Astrocyte of the hippocampus (primary cell): ENCODE measurements around the gene KMT2A.

Source experiments
- DNase-seq: peaks from one replicate; pipeline ENCODE4 v3.0.0; 2011; ENCODE audit warnings: low read depth, low spot score

Gene KMT2A

DNA sequence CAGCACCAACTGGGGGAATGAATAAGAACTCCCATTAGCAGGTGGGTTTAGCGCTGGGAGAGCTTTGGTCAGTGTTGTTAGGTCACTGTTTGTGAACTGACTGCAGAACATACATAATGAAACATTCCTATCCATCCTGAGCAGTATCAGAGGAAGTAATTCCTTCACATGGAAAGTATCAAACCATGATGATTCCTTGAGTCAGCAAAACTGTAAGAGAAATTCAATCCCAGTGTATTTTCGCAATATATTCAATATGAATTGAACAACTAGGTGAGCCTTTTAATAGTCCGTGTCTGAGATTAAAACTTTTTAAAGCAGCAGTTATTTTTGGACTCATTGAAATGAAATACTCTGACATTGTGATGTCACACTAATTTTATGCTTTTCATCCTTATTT is 48.1 kb downstream of the KMT2A start:
- DNase-seq: no peak

DNA sequence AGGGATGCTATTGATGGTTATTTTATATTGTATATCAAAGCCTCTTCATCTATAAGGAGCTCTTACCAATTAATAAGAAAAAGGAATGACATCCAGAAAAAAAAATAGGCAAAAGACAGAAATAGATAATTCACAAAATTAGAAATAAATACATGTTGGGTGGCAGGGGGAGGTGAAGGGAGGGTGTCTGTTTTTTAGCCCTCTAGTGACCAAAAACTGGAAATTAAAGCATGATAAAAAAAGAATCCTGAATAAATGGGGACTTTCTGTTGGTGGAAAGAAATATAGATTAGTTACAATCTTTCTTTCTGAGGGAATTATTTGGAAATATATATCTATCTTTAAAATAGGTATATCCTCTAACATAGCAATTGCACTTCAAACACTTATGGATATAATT is 49.0 kb downstream of the KMT2A start:
- no peak for DNase-seq

DNA sequence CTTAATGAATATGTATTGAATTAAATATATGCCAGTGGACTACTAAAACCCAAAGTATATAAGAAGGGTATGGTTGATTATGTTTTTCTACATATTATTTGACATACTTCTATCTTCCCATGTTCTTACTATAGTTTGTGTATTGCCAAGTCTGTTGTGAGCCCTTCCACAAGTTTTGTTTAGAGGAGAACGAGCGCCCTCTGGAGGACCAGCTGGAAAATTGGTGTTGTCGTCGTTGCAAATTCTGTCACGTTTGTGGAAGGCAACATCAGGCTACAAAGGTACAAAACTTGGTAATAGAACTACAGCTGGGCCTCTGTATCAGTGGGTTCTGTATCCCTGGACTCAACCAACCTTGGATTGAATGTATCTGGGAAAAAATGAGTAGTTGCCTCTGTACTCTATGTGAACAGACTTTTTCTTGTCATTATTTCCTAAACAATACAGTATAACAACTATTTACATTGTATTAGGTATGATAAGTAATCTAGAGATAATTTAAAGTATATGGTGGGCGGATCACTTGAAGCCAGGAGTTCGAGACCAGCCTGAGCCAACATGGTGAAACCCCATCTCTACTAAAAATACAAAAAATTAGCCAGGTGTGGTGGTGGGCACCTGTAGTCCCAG is 52.3 kb downstream of the KMT2A start:
- peak; percentile 86 for DNase-seq

DNA sequence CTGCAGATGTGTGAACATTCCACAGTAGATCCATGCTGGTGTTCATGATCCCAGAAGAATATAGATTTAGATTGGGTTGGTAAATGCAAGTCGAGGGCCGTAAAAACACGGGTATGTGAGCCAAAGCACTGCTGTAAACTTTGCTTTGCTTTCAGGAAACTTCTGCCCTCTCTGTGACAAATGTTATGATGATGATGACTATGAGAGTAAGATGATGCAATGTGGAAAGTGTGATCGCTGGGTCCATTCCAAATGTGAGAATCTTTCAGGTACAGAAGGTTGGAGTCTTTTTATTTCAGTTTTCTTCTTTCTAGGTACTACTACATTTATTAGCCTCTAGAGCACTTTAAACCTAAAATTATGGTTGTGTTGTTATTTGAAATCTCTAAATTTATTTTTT is 54.7 kb downstream of the KMT2A start:
- DNase-seq: no peak

DNA sequence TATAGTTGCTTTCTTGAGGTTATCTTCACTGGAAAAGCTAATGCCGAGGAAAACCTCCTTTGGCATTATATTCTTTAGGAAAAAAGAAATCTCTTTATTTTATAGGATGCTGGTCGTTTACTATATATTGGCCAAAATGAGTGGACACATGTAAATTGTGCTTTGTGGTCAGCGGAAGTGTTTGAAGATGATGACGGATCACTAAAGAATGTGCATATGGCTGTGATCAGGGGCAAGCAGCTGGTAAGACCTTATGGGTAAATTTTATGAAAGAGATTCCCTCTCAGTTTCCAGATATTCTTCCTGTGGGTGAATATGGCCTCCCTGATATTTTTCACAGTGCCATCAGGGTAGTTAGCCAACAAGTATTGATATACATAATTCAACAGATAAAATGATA is 61.5 kb downstream of the KMT2A start:
- peak; percentile 64 for DNase-seq

DNA sequence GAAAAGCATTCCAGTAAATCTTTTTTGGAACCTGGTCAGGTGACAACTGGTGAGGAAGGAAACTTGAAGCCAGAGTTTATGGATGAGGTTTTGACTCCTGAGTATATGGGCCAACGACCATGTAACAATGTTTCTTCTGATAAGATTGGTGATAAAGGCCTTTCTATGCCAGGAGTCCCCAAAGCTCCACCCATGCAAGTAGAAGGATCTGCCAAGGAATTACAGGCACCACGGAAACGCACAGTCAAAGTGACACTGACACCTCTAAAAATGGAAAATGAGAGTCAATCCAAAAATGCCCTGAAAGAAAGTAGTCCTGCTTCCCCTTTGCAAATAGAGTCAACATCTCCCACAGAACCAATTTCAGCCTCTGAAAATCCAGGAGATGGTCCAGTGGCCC is 66.9 kb downstream of the KMT2A start:
- DNase-seq: no peak

DNA sequence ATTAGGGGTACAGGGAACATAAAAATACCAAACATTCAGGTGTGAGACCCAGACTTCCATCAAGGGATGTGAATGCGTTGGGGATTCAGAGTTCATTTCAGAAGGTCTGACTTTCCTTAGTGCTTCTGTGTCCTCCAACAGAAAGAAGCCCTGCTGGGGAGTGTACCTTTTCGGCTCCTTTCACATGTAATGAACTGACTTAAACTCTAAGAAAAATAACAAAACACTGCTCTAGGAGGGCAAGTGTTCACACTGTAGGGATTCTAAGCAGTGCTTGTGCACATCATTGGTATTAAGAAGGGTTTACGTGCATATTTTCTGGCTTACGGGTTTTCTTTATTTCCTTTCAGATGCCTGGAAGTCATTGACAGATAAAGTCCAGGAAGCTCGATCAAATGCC is 75.3 kb downstream of the KMT2A start:
- no peak for DNase-seq

DNA sequence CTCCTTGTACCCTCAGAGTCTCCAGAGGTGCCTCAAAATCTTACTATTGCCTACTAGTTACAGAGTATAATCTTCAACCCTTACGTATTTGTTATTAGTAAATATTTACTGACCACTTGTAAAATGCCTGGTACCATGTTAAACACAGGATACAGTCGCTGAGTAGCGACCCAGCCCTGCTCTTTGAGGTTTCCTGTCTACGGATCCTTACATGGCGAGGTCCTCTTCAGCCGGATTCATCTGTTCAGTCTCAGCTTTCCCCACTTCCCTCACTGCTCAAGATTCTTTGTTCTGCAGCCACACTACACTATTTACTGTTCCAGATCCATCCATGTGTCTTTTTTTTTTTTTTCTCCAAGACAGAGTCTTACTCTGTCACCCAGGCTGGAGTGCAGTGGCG is 77.8 kb downstream of the KMT2A start:
- DNase-seq: no peak

DNA sequence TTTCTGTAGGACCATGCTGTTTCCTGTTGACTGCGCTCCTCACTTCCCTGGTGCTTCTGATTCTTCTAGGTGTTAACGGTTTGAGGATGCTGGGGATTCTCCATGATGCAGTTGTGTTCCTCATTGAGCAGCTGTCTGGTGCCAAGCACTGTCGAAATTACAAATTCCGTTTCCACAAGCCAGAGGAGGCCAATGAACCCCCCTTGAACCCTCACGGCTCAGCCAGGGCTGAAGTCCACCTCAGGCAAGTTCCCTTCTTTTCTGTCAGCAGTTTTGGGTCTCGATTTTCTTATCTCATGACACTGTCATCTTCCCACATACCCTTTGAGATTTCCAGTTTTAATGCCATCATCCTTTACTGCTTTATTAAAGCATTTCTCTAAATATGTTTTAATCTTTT is 83.3 kb downstream of the KMT2A start:
- DNase-seq: no peak

DNA sequence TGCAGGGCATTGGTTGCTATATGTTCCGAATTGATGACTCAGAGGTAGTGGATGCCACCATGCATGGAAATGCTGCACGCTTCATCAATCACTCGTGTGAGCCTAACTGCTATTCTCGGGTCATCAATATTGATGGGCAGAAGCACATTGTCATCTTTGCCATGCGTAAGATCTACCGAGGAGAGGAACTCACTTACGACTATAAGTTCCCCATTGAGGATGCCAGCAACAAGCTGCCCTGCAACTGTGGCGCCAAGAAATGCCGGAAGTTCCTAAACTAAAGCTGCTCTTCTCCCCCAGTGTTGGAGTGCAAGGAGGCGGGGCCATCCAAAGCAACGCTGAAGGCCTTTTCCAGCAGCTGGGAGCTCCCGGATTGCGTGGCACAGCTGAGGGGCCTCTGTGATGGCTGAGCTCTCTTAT is 85.6 kb downstream of the KMT2A start:
- DNase-seq: no peak

DNA sequence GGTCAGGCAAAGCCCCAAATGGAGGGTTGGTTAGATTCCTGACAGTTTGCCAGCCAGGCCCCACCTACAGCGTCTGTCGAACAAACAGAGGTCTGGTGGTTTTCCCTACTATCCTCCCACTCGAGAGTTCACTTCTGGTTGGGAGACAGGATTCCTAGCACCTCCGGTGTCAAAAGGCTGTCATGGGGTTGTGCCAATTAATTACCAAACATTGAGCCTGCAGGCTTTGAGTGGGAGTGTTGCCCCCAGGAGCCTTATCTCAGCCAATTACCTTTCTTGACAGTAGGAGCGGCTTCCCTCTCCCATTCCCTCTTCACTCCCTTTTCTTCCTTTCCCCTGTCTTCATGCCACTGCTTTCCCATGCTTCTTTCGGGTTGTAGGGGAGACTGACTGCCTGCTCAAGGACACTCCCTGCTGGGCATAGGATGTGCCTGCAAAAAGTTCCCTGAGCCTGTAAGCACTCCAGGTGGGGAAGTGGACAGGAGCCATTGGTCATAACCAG is 86.3 kb downstream of the KMT2A start:
- DNase-seq: peak; percentile 50

DNA sequence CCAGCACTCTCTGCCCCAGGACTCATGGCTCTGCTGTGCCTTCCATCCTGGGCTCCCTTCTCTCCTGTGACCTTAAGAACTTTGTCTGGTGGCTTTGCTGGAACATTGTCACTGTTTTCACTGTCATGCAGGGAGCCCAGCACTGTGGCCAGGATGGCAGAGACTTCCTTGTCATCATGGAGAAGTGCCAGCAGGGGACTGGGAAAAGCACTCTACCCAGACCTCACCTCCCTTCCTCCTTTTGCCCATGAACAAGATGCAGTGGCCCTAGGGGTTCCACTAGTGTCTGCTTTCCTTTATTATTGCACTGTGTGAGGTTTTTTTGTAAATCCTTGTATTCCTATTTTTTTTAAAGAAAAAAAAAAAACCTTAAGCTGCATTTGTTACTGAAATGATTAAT is 88.1 kb downstream of the KMT2A start:
- DNase-seq: no peak

DNA sequence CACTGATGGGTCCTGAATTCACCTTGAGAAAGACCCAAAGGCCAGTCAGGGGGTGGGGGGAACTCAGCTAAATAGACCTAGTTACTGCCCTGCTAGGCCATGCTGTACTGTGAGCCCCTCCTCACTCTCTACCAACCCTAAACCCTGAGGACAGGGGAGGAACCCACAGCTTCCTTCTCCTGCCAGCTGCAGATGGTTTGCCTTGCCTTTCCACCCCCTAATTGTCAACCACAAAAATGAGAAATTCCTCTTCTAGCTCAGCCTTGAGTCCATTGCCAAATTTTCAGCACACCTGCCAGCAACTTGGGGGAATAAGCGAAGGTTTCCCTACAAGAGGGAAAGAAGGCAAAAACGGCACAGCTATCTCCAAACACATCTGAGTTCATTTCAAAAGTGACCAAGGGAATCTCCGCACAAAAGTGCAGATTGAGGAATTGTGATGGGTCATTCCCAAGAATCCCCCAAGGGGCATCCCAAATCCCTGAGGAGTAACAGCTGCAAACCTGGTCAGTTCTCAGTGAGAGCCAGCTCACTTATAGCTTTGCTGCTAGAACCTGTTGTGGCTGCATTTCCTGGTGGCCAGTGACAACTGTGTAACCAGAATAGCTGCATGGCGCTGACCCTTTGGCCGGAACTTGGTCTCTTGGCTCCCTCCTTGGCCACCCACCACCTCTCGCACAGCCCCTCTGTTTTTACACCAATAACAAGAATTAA is 88.6 kb downstream of the KMT2A start:
- no peak for DNase-seq

DNA sequence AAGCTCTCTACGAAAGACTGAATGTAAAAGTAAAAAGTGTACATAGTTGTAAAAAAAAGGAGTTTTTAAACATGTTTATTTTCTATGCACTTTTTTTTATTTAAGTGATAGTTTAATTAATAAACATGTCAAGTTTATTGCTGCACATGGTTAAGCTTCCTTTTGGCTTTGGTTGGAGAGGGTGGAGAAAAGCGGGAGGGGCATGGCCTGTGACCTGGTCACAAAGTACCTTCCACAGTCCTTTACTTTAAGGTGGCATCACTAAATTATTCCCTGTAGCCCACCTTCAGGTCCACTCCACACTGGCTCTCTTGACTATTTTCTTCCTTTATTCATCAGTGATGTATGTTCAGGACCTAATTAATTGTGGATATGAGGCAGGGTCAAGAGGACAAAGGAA is 90.4 kb downstream of the KMT2A start:
- no peak for DNase-seq

DNA sequence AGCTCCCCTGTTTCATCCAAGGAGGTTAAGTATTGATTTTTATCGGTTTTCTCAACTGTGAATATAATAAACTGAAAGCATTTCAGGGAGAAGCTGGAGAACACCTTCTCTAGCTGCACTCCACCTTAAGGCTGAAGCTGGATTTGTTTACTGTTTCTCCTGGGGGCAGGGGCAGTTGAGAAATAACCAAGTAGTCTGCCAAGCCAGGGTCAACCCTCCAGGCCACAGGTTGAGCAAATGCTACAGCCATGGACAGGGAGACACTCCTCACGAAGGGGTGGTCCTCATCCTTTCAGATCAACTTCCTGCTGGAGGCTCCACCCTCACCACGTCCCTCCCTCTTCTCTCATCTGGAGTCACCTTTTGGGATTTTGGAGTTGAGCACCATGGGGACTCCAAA is 90.8 kb downstream of the KMT2A start, which contains the start of gene TTC36:
TTC36 (plus strand) TSS at position 366 of the 400 bp plus-strand sequence; CDS start at position 387, 21 bp downstream.
- no peak for DNase-seq

DNA sequence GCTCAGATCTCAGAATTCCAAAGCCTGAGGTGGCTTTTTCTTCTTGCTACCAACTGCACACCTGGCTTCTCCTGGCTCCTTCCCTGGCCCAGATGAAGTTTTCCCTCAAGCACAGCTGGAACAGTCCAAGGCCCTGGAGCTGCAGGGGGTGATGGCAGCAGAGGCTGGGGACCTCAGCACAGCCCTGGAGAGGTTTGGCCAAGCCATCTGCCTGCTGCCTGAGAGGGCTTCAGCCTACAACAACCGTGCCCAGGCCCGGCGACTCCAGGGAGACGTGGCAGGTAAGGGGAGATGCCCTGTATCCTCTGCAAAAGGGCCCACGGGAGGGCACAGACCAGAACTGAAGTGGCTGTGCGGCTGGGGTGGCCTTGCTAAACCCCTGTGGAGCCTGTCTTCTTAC is 92.2 kb downstream of the KMT2A start:
- DNase-seq: no peak

DNA sequence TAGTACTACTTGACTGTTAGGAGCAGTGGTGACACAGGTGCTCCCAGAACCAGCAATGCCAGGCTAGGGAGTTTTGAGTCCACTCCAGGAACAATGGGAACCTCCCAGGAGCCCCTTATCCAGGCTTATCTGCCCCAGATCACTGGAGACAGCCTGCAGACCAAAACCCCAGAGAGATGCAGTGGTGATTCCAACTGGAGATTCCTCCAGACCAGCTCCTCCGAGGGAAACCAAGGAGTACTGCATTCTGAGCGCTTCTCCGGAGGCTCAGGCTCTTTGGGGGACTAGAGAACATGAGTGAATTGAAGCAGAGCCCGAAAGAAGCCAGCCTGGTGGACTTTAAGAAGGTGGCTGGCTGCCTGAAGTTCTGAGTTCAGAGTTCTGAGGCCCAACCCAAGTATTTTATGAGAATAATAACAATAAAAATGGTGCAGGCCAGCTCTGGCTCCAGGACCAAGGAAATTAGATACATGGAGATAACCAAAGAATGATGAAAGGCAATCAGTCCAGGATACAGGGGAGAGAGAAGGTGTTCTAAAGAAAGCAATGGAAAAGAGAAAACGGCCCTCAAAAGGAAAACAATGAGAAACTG is 93.4 kb downstream of the KMT2A start:
- no peak for DNase-seq

DNA sequence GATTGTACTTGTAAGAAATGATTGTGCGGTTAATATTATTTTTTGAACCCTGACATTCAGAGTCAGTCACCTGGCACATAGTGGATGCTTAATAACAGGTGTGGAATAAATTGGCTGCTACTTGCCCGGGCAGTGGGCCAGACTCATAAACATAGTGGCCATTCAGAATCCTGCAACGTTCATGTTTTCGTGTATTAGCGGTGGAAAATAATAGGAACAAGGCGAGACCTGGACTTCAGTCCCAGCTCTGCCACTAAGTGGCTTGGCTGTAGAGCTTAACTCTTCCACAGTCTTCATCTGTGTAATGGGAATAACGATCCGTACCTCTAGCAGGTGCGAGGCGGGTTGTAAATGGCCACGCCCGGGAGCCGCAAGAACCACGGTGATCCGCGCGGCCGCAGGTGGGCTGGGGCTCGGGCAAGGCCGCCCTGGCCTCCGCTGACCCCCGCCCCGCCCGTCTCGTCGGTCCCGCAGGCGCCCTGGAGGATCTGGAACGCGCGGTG is 93.9 kb downstream of the KMT2A start:
- no peak for DNase-seq

DNA sequence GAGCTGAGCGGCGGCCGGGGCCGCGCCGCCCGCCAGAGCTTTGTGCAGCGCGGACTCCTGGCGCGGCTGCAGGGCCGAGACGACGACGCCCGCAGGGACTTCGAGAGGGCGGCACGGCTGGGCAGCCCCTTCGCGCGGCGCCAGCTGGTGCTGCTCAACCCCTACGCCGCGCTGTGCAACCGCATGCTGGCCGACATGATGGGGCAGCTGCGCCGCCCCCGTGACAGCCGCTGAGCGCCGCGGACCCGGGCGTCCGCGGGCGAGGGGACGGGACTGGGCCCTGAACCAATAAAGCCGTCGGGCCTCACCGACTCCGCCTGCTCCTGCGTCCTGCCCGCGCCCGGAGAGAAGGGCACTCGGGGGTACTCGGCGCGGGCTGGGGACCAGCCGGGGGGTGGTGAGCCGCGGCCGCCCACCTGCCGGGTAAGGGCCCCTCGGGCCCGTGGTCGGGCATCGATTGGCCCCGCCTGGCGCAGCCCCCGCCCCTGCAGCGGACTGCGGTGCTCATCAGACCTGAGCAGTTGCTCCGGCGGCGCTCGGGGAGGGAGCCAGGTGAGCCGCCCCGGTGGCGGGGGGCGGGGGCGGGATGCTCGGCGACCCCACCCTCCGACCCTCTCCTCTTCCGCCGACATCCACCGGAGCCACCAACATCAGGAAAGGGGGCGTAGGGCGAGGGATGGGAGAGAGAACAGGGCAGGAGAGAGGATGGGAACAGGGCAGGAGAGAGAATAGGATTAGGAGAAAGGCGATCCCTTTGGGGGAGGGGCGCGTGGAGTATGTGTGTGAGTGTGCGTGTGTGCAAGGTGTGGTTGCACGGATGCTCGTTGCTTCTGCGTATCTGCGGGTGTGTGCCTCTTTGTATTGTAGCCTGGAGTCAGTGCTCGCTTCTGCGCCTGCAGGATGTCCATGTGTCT is 94.6 kb downstream of the KMT2A start, which contains the start of gene TMEM25:
TMEM25 (plus strand) TSS at position 510 of the 914 bp plus-strand sequence. CDS start 610 bp downstream, outside the sequence.
- DNase-seq: peak; percentile 85

DNA sequence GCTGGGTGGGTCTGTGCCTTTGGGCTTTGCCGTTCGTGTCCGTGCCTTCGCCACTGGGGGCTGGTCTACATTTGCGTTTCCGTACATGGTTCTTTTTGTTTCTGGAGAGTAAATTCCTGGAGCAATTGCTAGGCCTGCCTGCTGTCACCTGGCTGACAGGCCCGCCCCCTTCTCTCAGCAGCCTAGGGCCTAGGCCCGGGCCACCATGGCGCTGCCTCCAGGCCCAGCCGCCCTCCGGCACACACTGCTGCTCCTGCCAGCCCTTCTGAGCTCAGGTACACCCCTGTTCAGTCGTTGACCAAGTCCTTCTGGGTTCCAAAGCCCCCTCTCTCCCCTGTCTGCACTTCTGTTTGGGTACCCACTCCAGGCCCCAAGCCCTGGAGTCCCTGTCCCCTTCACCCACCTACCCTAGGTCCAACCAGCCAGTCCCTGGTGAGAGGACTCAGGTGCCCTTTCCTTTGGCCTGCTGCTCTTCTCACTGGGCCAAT is 95.3 kb downstream of the KMT2A start:
- DNase-seq: no peak

DNA sequence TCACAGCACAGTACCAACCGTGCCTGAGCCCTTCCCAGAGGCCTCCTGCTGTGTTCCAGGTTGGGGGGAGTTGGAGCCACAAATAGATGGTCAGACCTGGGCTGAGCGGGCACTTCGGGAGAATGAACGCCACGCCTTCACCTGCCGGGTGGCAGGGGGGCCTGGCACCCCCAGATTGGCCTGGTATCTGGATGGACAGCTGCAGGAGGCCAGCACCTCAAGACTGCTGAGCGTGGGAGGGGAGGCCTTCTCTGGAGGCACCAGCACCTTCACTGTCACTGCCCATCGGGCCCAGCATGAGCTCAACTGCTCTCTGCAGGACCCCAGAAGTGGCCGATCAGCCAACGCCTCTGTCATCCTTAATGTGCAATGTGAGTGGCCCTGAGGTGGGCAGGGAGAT is 95.8 kb downstream of the KMT2A start:
- no peak for DNase-seq
